Activated naive CD4-positive, alpha-beta T cell (primary cell): ENCODE data around the gene POMP.
"Not testable (repeated sequence)": the region's sequence is repeated elsewhere in the genome, so short reads cannot be mapped to it uniquely, and the experiment has no call there.

Source experiments
- DNase-seq, 4 experiments: peaks; one replicate each; lab custom pipeline; 2025; lab: John Stamatoyannopoulos, UW

Gene POMP

GRCh38 chr13:28693605-28694491, 34.9 kb downstream of the POMP start:
- DNase-seq: not testable (repeated sequence)

GRCh38 chr13:28697441-28697840, 38.5 kb downstream of the POMP start:
- DNase-seq: no peak

GRCh38 chr13:28699246-28699645, 40.3 kb downstream of the POMP start:
- DNase-seq: no peak

GRCh38 chr13:28704282-28704681, 45.4 kb downstream of the POMP start:
- DNase-seq: no peak

- DNase-seq: no peak
Observed at GRCh38 chr13:28704919-28705318, 46.0 kb downstream of the POMP start.

GRCh38 chr13:28705461-28706083, 46.6 kb downstream of the POMP start:
- DNase-seq: no peak

- no peak for DNase-seq
Observed at GRCh38 chr13:28707629-28708427, 48.9 kb downstream of the POMP start.

GRCh38 chr13:28710161-28710560, 51.2 kb downstream of the POMP start:
- no peak for DNase-seq

GRCh38 chr13:28714651-28715050, 55.7 kb downstream of the POMP start:
- DNase-seq: no peak

GRCh38 chr13:28716511-28716910, 57.6 kb downstream of the POMP start:
- DNase-seq: no peak

- no peak for DNase-seq
Observed at GRCh38 chr13:28717170-28717569, 58.2 kb downstream of the POMP start.

GRCh38 chr13:28718196-28718542, 59.2 kb downstream of the POMP start:
- DNase-seq: no peak

GRCh38 chr13:28718543-28719226, 59.8 kb downstream of the POMP start, which contains the start of gene SLC46A3:
Gene SLC46A3 (minus strand): TSS chr13:28718970. CDS start chr13:28717998, 972 bp downstream.
- peak; percentile 92 to 97 (median 96) for DNase-seq

- no peak for DNase-seq
Observed at GRCh38 chr13:28719227-28720055, 60.5 kb downstream of the POMP start.

- no peak for DNase-seq
Observed at GRCh38 chr13:28723806-28724205, 64.9 kb downstream of the POMP start.

GRCh38 chr13:28725046-28725610, 66.2 kb downstream of the POMP start:
- DNase-seq: no peak
